Stimulated activated naive CD4-positive, alpha-beta T cell treated with Interleukin-2 at 50 U/mL for 16 hours (primary cell): ENCODE data around the gene RBP4.

Experiments used
- DNase-seq: peaks from one replicate; lab custom pipeline; 2025; lab: John Stamatoyannopoulos, UW

Gene RBP4

GRCh38 chr10:93601146-93601773 is at the start of gene RBP4:
Gene RBP4, minus strand, starts transcription at chr10:93601235. Its CDS starts 207 bp downstream, at chr10:93601028.
- no peak for DNase-seq

GRCh38 chr10:93639791-93640190 is 38.8 kb upstream of the RBP4 start:
- DNase-seq, result no peak

GRCh38 chr10:93630625-93631557 is 29.9 kb upstream of the RBP4 start:
- no peak for DNase-seq

GRCh38 chr10:93629647-93630305 is 28.7 kb upstream of the RBP4 start:
- no peak for DNase-seq

GRCh38 chr10:93628858-93629257 is 27.8 kb upstream of the RBP4 start:
- DNase-seq, result no peak

- DNase-seq, result no peak
Measured at GRCh38 chr10:93622942-93623341, 21.9 kb upstream of the RBP4 start.

- DNase-seq, result no peak
Measured at GRCh38 chr10:93620925-93621324, 19.9 kb upstream of the RBP4 start.

GRCh38 chr10:93615576-93616235 is 14.7 kb upstream of the RBP4 start:
- no peak for DNase-seq

GRCh38 chr10:93614101-93614825 is 13.2 kb upstream of the RBP4 start:
- no peak for DNase-seq

- no peak for DNase-seq
Measured at GRCh38 chr10:93613126-93613525, 12.1 kb upstream of the RBP4 start.

- DNase-seq, result no peak
Measured at GRCh38 chr10:93612311-93612710, 11.3 kb upstream of the RBP4 start, which contains the start of gene PDE6C. Gene PDE6C, plus strand, starts transcription at chr10:93612537. Its CDS starts 189 bp downstream, at chr10:93612726.

GRCh38 chr10:93608421-93608820 is 7.4 kb upstream of the RBP4 start:
- DNase-seq, result no peak

GRCh38 chr10:93604146-93604545 is 3.1 kb upstream of the RBP4 start:
- DNase-seq, result no peak

GRCh38 chr10:93603023-93603422 is 2.0 kb upstream of the RBP4 start:
- DNase-seq, result no peak

GRCh38 chr10:93601774-93602162 is 733 bp upstream of the RBP4 start:
- DNase-seq, result no peak

- no peak for DNase-seq
Measured at GRCh38 chr10:93600446-93601145, 439 bp downstream of the RBP4 start.

GRCh38 chr10:93599778-93600177 is 1.3 kb downstream of the RBP4 start:
- no peak for DNase-seq

- no peak for DNase-seq
Measured at GRCh38 chr10:93599335-93599734, 1.7 kb downstream of the RBP4 start.

- no peak for DNase-seq
Measured at GRCh38 chr10:93598157-93598556, 2.9 kb downstream of the RBP4 start.

GRCh38 chr10:93597075-93597599 is 3.9 kb downstream of the RBP4 start:
- no peak for DNase-seq

GRCh38 chr10:93596539-93596938 is 4.5 kb downstream of the RBP4 start:
- no peak for DNase-seq
